ENCODE data around the gene BLACAT1.

Gene BLACAT1

DNA sequence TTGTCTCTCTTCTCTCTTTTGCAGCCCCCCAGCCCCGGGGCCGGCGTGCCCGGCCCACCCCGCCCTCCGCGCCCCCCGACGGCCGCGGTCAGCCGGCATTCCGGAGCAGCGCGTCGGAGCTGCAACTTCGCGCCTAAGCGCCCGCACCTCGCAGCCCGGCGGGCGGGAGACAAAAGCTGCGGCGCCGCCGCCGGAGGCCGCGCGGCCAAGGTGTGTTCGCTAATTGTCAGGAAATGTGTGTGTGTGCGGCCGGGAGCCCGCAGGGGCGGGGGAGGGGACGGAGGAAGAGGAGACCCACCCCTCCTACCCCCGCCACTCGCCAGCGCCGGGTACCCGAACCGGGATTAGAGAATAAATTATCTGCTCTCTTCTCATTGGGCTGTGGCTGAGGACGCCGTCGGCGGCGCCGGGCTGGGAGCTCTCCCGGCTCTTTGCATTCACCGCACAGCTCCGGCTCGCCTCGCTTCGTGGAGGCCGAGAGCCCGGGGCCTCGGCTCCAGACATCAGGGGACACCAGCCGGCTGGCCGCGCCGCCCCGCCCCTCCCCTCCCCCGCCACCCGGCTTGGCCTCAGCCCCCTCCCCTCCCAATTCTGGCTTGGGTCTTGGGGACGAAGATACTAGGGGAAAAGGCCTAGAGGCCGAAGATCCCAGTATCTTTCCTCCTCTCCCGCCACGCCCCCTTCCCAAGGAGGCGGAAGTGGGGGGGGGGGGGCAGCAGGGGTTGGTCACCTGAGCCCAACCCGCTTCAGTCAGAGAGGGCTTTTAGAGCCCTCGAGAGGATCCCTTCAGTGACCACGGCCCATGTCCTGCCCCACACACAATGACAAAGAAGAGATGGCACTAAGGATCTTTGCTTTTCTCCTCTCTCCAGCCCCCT is 1.3 kb upstream of the BLACAT1 start:
- peaks cover 11% of the 10 kb centered on the region for H3K27me3 ChIP-seq (ENCODE audit: control insufficient read depth, insufficient read depth, low read length)
- TF ChIP-seq, protein P1, sequence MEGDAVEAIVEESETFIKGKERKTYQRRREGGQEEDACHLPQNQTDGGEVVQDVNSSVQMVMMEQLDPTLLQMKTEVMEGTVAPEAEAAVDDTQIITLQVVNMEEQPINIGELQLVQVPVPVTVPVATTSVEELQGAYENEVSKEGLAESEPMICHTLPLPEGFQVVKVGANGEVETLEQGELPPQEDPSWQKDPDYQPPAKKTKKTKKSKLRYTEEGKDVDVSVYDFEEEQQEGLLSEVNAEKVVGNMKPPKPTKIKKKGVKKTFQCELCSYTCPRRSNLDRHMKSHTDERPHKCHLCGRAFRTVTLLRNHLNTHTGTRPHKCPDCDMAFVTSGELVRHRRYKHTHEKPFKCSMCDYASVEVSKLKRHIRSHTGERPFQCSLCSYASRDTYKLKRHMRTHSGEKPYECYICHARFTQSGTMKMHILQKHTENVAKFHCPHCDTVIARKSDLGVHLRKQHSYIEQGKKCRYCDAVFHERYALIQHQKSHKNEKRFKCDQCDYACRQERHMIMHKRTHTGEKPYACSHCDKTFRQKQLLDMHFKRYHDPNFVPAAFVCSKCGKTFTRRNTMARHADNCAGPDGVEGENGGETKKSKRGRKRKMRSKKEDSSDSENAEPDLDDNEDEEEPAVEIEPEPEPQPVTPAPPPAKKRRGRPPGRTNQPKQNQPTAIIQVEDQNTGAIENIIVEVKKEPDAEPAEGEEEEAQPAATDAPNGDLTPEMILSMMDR (IDR thresholded peaks at IDR 0.05), result no peak

DNA sequence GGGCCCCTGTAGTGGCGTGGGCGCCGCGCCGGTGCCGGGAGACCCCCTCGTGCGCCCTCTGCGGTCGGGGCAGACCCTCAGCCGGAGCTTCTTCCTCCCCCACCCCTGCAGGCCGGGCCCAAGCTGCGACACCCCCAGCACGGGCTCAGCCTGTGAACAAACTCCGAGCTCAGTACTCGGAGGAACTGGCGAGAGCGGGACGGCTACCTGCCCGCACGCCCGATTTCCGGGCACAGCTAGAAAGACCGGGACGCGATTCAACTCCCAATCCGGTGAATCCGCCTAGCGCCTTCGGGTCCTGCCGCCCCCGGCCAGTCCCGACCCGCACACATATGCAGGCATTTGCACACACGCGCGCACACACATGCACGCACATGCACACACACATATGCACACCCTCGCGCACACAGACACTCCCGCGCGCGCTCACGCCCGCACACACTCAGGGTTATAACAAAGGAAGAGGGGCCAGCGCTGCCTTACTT is 580 bp upstream of the BLACAT1 start:
- H3K4me2 ChIP-seq (ENCODE audit: low read length), result peak overlapping the region; percentile 55
- H3K27ac ChIP-seq, result no peak overlapping the region
- peaks cover 12% of the 10 kb centered on the region for H3K27me3 ChIP-seq (ENCODE audit: control insufficient read depth, insufficient read depth, low read length)
- TF ChIP-seq, protein P1 (IDR thresholded peaks at IDR 0.05), result no peak
- H3K9ac ChIP-seq, result no peak overlapping the region
- no peaks in the 10 kb centered on the region for H3K79me2 ChIP-seq
- no peaks in the 10 kb centered on the region for H3K9me3 ChIP-seq (ENCODE audit: control insufficient read depth, low read length)
- peak overlapping the region; percentile 64 for H2AFZ ChIP-seq
- H3K4me1 ChIP-seq, result peaks cover 3% of the 10 kb centered on the region
- H3K36me3 ChIP-seq (ENCODE audit: control insufficient read depth, insufficient read depth, low read length), result no peaks in the 10 kb centered on the region
- H3K4me3 ChIP-seq (ENCODE audit: low read depth, low read length), result peak overlapping the region; percentile 5

More for the DNA sequence above, 1.3 kb upstream of the BLACAT1 start:
- Histone ChIP-seq H3K9ac (no peak overlapping the region), H2AFZ (peak overlapping the region; percentile 64), H3K4me2 (ENCODE audit: low read length) (peak overlapping the region; percentile 55), H3K4me3 (ENCODE audit: low read depth, low read length) (no peak overlapping the region), H3K36me3 (ENCODE audit: control insufficient read depth, insufficient read depth, low read length) (no peaks in the 10 kb centered on the region), H3K9me3 (ENCODE audit: control insufficient read depth, low read length) (no peaks in the 10 kb centered on the region), H3K27ac (no peak overlapping the region), H3K4me1 (no peaks in the 10 kb centered on the region), H3K79me2 (no peaks in the 10 kb centered on the region)

DNA sequence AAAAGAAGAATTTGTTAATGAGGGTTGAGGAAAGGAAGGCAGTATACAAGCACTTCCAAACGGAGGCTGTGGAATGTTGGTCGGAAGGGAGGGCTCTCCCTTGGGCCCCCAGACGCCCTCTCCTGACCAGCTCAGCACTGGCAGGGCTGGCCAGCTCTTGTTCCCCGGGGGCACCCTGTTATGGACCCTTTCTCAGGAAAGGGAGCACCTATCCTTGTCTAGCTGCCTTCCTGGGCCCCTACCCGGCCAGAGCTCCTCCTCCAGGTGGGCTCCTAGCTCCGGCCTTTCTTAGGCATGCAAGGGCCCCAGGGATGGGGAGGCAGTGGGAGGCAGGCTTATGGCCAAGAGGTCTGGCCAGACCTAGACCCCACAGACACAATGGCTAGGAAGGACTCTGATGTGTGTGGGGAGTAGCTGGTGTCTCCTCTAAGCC is 926 bp downstream of the BLACAT1 start:
- Histone ChIP-seq H3K9me3 (ENCODE audit: control insufficient read depth, low read length) (no peaks in the 10 kb centered on the region), H3K9ac (no peak overlapping the region), H3K4me2 (ENCODE audit: low read length) (no peak overlapping the region), H3K36me3 (ENCODE audit: control insufficient read depth, insufficient read depth, low read length) (no peaks in the 10 kb centered on the region), H2AFZ (no peak overlapping the region), H3K27ac (no peak overlapping the region), H3K4me1 (peaks cover 4% of the 10 kb centered on the region), H3K27me3 (ENCODE audit: control insufficient read depth, insufficient read depth, low read length) (peaks cover 15% of the 10 kb centered on the region), H3K4me3 (ENCODE audit: low read depth, low read length) (no peak overlapping the region), H3K79me2 (no peaks in the 10 kb centered on the region)
- TF ChIP-seq, protein P1 (IDR thresholded peaks at IDR 0.05), result peak; percentile 4

DNA sequence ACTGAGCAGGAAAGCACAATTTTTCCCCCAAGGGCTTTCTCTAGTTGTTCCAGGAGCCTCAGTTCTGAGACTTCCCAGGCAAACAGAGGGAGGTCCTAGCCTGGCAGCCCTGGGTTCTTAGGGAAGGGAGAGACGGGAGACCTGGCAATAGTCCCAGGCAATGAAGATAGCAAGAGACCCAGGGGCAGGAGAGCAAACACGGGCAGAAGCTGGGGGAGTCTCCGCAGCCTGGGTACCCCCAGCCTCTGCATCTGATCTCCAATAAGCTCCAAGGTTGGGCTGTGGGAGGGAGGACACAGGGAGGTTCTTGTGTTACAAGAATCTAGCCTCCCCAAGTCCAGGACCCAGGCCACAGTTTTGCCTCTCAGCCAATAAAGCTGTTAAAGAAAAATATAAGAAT is 2.4 kb downstream of the BLACAT1 start:
- Histone ChIP-seq H3K27ac (no peak overlapping the region), H3K36me3 (ENCODE audit: control insufficient read depth, insufficient read depth, low read length) (no peaks in the 10 kb centered on the region), H3K4me1 (peaks cover 4% of the 10 kb centered on the region), H3K4me2 (ENCODE audit: low read length) (no peak overlapping the region), H3K4me3 (ENCODE audit: low read depth, low read length) (no peak overlapping the region), H2AFZ (no peak overlapping the region), H3K27me3 (ENCODE audit: control insufficient read depth, insufficient read depth, low read length) (peaks cover 15% of the 10 kb centered on the region), H3K79me2 (no peaks in the 10 kb centered on the region), H3K9ac (no peak overlapping the region), H3K9me3 (ENCODE audit: control insufficient read depth, low read length) (no peaks in the 10 kb centered on the region)
- TF ChIP-seq, protein P1 (IDR thresholded peaks at IDR 0.05), result no peak
